Forelimb muscle (tissue), 1 donor: ENCODE measurements around the gene RNF187. TPM values are rescaled to one million over a fixed set of nuclear protein-coding genes. Genes with fewer than 3 reads are reported as not detected.

Source experiments
- DNase-seq: peaks from one replicate; pipeline ENCODE4 v3.0.0-alpha.2; 2013; ENCODE audit warnings: low read depth
- polyA plus RNA-seq: library from polyadenylated mRNA; unstranded; fragments of 120-200 nt; gene quantifications from one replicate; pipeline ENCODE4 v1.2.1, GENCODE V29; 2013; ENCODE audit not compliant: insufficient read length

RNF187 gene
- 51.5 TPM for polyA plus RNA-seq

- DNase-seq = no peak
Measured at GRCh38 chr1:228487336-228488124, at the start of gene RNF187. Gene RNF187 (plus strand): TSS chr1:228487382.

GRCh38 chr1:228437424-228437962 lies 49.7 kb upstream of the RNF187 start:
- no peak for DNase-seq

DNA sequence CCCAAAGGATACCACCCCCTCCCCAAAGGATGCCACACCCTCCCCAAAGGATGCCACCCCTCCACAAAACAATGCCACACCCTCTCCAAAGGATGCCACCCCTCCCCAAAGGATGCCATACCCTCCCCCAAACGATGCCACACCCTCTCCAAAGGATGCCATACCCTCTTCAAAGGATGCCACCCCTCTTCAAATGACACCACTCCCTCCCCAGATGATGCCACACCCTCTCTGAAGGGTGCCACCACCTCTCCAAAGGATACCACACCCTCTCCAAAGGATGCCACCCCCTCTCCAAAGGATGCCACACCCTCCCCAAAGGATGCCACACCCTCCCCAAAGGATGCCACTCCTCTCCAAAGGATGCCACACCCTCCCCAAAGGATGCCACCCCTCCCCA lies 48.9 kb upstream of the RNF187 start:
- DNase-seq = no peak

DNA sequence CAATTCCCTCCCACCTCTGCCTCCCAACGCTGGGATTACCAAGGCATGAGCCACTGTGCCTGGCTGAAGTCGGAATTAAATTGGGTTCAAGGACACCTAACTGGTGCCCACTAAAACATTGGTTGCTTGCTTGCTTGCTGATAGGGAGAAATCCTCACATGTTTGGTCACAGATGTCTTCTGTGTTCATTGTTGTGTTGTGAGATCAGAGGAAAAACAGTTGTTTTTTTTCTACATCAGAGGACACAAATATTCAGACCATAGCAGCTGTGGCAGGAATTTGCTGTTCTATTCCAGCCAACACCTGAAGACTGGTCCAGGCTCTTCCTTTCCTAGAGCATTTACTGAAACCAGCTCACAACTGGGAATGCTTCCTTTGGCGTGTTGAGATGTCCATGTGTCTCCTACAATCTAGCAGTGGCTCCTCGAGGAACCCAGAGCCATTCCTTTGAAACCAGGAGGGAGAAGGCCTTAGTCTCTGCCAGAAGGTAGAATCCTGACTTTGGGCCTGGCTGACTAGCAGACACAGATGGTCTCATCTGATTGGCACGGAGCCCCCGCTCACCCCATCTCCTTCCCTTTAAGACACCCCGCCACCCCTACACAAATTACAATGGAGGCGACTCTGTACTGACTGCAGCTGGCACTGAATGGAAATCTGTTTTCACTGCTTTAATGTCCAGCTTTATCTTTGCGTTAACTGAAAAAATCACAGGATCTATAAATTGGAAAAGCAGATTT lies 46.3 kb upstream of the RNF187 start:
- no peak for DNase-seq

GRCh38 chr1:228443395-228443794 lies 43.8 kb upstream of the RNF187 start:
- no peak for DNase-seq

GRCh38 chr1:228445490-228445842 lies 41.7 kb upstream of the RNF187 start:
- no peak for DNase-seq

DNA sequence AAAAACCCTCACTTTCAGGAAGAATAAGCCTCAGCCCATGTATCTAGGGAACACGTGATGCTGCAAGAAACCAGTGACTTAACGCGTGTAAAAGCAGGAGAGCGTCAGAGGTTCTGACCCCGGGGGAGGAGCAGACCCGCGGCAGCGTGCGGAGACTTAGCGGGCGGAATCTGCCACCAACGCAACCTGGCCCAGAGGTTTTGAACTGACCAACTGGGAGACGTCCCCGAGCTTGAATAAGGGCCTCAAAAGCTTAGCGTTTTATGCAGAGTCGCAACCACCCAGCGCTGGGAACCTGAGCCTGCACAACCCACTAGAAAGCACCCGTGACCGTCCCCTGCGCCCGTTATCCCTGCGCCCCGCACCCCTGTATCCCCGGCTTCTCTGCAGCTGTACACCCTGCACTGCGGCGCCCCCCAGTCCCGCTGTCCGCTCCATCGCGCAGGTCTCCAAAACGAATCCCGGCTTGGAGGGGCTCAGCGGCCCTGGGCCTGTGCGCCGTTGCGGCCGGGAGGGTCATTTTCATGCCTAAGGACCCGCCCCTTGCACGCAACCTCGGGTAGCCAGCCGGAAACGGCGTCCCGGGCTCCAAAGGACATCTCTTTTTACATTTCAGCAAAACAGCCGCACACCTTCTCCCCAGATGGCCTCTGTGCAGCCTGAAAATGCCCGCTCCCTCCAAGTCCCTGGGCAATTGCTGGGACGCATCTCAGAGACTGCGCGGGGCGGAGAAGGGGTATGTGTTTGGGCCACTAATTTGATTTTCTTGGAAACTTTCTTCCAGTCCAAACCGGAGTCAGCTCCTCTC lies 41.1 kb upstream of the RNF187 start:
- no peak for DNase-seq

GRCh38 chr1:228446852-228447251 lies 40.3 kb upstream of the RNF187 start:
- DNase-seq = no peak

GRCh38 chr1:228448372-228448771 lies 38.8 kb upstream of the RNF187 start:
- no peak for DNase-seq

DNA sequence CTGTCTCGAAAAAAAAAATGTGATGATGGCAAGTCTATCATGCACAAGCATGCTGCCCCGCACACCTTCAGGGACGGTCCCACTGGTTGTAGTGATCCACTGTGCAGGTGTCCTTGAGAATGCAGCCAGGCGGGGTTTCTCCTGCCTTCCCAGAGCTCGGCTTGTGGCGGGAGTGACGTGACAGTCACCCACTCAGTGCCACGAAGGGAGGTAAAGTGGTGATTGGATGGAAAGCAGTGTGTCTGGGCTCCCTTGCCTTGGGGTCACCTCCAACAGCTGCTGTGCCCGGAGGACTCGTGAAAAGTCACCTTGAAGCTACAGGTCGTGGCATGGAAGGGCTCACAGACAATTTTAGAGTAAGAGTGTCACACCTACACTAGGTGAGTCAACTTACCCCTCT lies 37.0 kb upstream of the RNF187 start:
- no peak for DNase-seq

GRCh38 chr1:228452194-228453021 lies 34.8 kb upstream of the RNF187 start:
- no peak for DNase-seq

GRCh38 chr1:228453022-228453560 lies 34.1 kb upstream of the RNF187 start:
- DNase-seq = no peak

- no peak for DNase-seq
Measured at GRCh38 chr1:228453614-228454013, 33.6 kb upstream of the RNF187 start.

DNA sequence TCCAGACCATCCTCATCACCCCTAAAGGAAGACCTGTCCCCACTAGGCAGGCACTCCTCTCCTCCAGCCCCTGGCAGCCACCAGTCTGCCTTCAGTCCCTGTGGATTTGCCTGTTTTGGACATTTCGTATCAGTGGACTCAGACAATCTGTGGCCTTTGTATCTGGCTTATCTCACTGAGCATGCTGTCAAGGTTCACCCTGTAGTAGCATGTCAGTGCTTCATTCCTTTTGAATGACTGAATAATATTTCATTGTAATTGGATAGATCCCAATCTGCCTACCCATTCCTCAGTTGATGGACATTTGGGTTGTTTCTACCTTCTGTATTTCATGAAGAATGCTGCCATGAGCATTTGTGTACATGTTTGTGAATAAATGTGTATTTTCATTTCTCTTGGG lies 32.9 kb upstream of the RNF187 start:
- DNase-seq = no peak

DNA sequence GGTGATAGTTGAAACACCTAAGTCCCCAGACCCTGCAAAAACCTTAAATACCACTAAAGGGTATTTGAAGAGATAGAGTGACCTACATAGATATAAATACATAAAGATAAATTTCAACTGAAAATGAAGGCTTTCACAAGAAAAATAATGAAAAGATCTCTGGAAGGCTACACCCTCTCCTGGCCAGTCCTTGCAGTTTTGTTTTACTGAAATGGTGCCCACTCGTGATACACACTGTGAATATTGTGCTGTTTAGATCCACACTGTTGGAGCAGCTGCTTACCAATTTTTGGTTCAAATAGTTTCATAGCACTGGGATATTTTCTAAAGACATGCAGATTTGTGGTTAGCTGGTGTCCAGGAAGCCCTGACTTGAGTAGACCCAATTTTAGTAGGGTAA lies 31.5 kb upstream of the RNF187 start:
- no peak for DNase-seq

GRCh38 chr1:228456252-228457016 lies 30.7 kb upstream of the RNF187 start:
- no peak for DNase-seq

DNA sequence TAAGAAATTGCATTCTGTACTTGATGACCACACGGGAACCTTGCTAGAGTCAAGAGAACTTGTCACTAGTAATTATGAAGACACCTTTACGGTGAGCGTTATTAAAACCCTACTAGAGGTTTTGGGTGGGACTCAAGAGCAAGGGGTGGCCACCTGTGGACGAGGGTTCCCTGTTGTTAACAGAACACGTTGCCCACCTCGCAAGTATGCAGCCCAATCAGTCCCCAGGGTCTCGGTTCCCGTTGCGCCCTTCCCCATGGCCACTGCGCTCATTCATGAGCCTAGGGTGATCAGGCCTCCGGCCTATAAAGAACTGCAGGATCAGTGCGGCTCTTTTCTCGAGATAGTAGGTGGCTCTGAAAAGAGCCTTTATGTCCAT lies 30.2 kb upstream of the RNF187 start:
- DNase-seq = no peak

DNA sequence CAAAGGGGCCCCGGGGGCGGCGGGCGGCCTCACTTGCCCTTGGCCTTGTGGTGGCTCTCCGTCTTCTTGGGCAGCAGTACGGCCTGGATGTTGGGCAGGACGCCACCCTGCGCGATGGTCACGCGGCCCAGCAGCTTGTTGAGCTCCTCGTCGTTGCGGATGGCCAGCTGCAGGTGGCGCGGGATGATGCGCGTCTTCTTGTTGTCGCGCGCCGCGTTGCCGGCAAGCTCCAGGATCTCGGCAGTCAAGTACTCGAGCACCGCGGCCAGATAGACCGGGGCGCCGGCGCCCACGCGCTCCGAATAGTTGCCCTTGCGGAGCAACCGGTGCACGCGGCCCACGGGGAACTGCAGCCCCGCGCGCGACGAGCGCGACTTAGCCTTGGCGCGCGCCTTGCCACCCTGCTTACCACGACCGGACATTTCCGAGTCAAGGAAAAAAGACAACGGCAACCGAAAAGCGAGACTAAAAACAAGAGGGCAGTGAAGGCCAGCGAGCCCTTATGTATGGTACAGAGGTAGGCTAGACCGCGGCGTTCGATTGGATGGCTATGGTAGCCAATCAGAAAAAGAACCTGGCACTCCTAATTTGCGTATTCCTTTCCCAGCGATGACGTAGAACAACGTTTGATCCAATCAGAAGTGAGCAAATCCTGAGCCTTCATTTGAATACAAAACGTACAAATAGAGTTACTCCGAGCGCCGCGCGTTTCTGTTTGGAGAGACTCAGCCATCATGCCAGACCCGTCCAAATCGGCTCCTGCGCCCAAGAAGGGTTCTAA lies 29.6 kb upstream of the RNF187 start:
- peak; percentile 98 for DNase-seq
